Astrocyte (in vitro differentiated cells and primary cell): ENCODE measurements around the gene FHOD1. TPM values are rescaled to one million over a fixed set of nuclear protein-coding genes. Genes with fewer than 3 reads are reported as not detected.
A peak's percentile ranks its signal among the peaks of the same experiment; 100 is the strongest.

ENCODE experiments used
- DNase-seq: peaks from one replicate; pipeline ENCODE4 v3.0.0-alpha.2; 2010; ENCODE audit warnings: low read depth
- FAIRE-seq: peaks from 2 replicates; lab custom pipeline; 2011; peaks lifted over from hg19 to GRCh38; lab: Jason Lieb, UNC
- H2AFZ ChIP-seq: 2 replicates; pipeline ENCODE4 v1.6.0; 2012; ENCODE audit warnings: low read depth, low read length, inconsistent platforms
- H3K27ac ChIP-seq: 2 replicates; pipeline ENCODE4 v1.5.1; 2011; ENCODE audit warnings: low read depth, low read length, inconsistent platforms
- H3K27me3 ChIP-seq: 2 replicates; pipeline ENCODE4 v1.6.0; 2011; ENCODE audit warnings: low read length, inconsistent platforms; ENCODE audit not compliant: insufficient read depth
- H3K36me3 ChIP-seq: 2 replicates; pipeline ENCODE4 v1.5.1; 2011; ENCODE audit warnings: low read length, inconsistent platforms; ENCODE audit not compliant: insufficient read depth
- H3K4me1 ChIP-seq: 2 replicates; pipeline ENCODE4 v1.5.1; 2011; ENCODE audit warnings: low read length, inconsistent platforms; ENCODE audit not compliant: insufficient read depth
- H3K4me2 ChIP-seq: 2 replicates; pipeline ENCODE4 v1.6.0; 2012; ENCODE audit warnings: low read length, inconsistent platforms
- H3K4me3 ChIP-seq: 2 replicates; pipeline ENCODE4 v1.5.1; 2011; ENCODE audit warnings: low read depth, mild to moderate bottlenecking, low read length, inconsistent platforms; ENCODE audit not compliant: insufficient read depth
- H3K79me2 ChIP-seq: 2 replicates; pipeline ENCODE4 v1.6.0; 2012; ENCODE audit warnings: mild to moderate bottlenecking, low read length, inconsistent platforms; ENCODE audit not compliant: insufficient read depth
- H3K9ac ChIP-seq: 2 replicates; pipeline ENCODE4 v1.6.0; 2012; ENCODE audit warnings: mild to moderate bottlenecking, low read length, inconsistent platforms
- H3K9me3 ChIP-seq: 2 replicates; pipeline ENCODE4 v1.5.1; 2012; ENCODE audit warnings: low read depth, mild to moderate bottlenecking, low read length, inconsistent platforms; ENCODE audit not compliant: insufficient read depth
- H4K20me1 ChIP-seq: 2 replicates; pipeline ENCODE4 v1.6.0; 2012; ENCODE audit warnings: low read length, inconsistent platforms; ENCODE audit not compliant: insufficient read depth
- H3K27ac Mint-ChIP-seq: one replicate; pipeline ENCODE4 v1.8.0; 2021; ENCODE audit warnings: mild to moderate bottlenecking, mixed read lengths; ENCODE audit not compliant: unreplicated experiment
- H3K27me3 Mint-ChIP-seq: one replicate; pipeline ENCODE4 v1.8.0; 2021; ENCODE audit warnings: low read depth, mixed read lengths; ENCODE audit not compliant: unreplicated experiment
- H3K36me3 Mint-ChIP-seq: one replicate; pipeline ENCODE4 v1.8.0; 2021; ENCODE audit warnings: low read depth, mixed read lengths; ENCODE audit not compliant: unreplicated experiment
- H3K4me1 Mint-ChIP-seq: one replicate; pipeline ENCODE4 v1.8.0; 2021; ENCODE audit warnings: low read depth, mixed read lengths; ENCODE audit not compliant: unreplicated experiment
- H3K4me3 Mint-ChIP-seq: one replicate; pipeline ENCODE4 v1.8.0; 2021; ENCODE audit warnings: mild to moderate bottlenecking, moderate library complexity, mixed read lengths; ENCODE audit not compliant: unreplicated experiment
- H3K9me3 Mint-ChIP-seq: one replicate; pipeline ENCODE4 v1.8.0; 2021; ENCODE audit warnings: mild to moderate bottlenecking, mixed read lengths; ENCODE audit not compliant: unreplicated experiment
- CTCF ChIP-seq: IDR thresholded peaks from 2 replicates; pipeline ENCODE4 v1.5.1; 2011; ENCODE audit warnings: low read depth, mild to moderate bottlenecking, inconsistent platforms, low read length, moderate library complexity; ENCODE audit not compliant: insufficient read depth
- EZH2 ChIP-seq: IDR thresholded peaks from 2 replicates; pipeline ENCODE4 v1.6.1; 2012; ENCODE audit warnings: mild to moderate bottlenecking, low read length, inconsistent platforms; ENCODE audit not compliant: insufficient read depth
- total RNA-seq: library from RNA; stranded (reverse); gene quantifications from 2 replicates; pipeline ENCODE4 v1.2.1, GENCODE V29; 2021

The FHOD1 gene
- total RNA-seq, 1 donor from 2014 or later, result 38.1 TPM

- Histone ChIP-seq H3K4me3 (peak within 1 kb of the TSS; percentile 61), H4K20me1 (no peaks in the 10 kb centered on the region), H2AFZ (peak within 1 kb of the TSS; percentile 65), H3K27me3 (no peaks in the 10 kb centered on the region), H3K4me2 (peak within 1 kb of the TSS; percentile 82), H3K27ac (peak within 1 kb of the TSS; percentile 96), H3K79me2 (peaks cover 2% of the 10 kb centered on the region), H3K36me3 (no peaks in the 10 kb centered on the region), H3K9me3 (no peaks in the 10 kb centered on the region), H3K9ac (peak within 1 kb of the TSS; percentile 75), H3K4me1 (peaks cover 24% of the 10 kb centered on the region)
- Mint-ChIP-seq H3K9me3 (peaks cover 3% of the 10 kb centered on the region), H3K4me3 (no peak within 1 kb of the TSS), H3K27ac (no peak within 1 kb of the TSS), H3K36me3 (peaks cover 6% of the 10 kb centered on the region), H3K27me3 (peaks cover 14% of the 10 kb centered on the region), H3K4me1 (peaks cover 28% of the 10 kb centered on the region)
- TF ChIP-seq EZH2 (no peak), CTCF (peak; percentile 35)
- DNase-seq (peak; percentile 38), FAIRE-seq (no peak)
These were observed 32.2 kb upstream of the FHOD1 start, which contains the start of gene PLEKHG4 for GRCh38 chr16:67279296-67280089. Gene PLEKHG4, plus strand, starts transcription at chr16:67279532. Its CDS starts 513 bp downstream, at chr16:67280045.

- no peaks in the 10 kb centered on the region for H4K20me1 ChIP-seq
- H3K9ac ChIP-seq, result peak overlapping the region; percentile 75
- no peak for TF ChIP-seq EZH2
- TF ChIP-seq CTCF, result no peak
- Mint-ChIP-seq H3K36me3 (peaks cover 5% of the 10 kb centered on the region), H3K27ac (no peak overlapping the region), H3K4me1 (peaks cover 26% of the 10 kb centered on the region), H3K9me3 (peaks cover 3% of the 10 kb centered on the region), H3K27me3 (peaks cover 11% of the 10 kb centered on the region), H3K4me3 (no peak overlapping the region)
- peak overlapping the region; percentile 82 for H3K4me2 ChIP-seq
- H3K79me2 ChIP-seq, result peaks cover 2% of the 10 kb centered on the region
- H3K9me3 ChIP-seq, result no peaks in the 10 kb centered on the region
- H3K4me1 ChIP-seq, result peaks cover 24% of the 10 kb centered on the region
- H3K36me3 ChIP-seq, result no peaks in the 10 kb centered on the region
- FAIRE-seq (no peak), DNase-seq (no peak)
- H3K4me3 ChIP-seq, result peak overlapping the region; percentile 61
- H3K27me3 ChIP-seq, result no peaks in the 10 kb centered on the region
- peak overlapping the region; percentile 32 for H2AFZ ChIP-seq
- peak overlapping the region; percentile 96 for H3K27ac ChIP-seq
These were observed 31.6 kb upstream of the FHOD1 start for GRCh38 chr16:67278773-67279295.
